GM20000 (cell line): Measurements from ENCODE around the gene BCAS1.

Experiments used
- DNase-seq: peaks from one replicate; pipeline ENCODE4 v3.0.0; 2012; ENCODE audit warnings: low spot score
- CTCF ChIP-seq: IDR thresholded peaks from 2 replicates; pipeline ENCODE4 v1.5.1; 2012; ENCODE audit warnings: mild to moderate bottlenecking, control low read depth; ENCODE audit errors: extremely low read depth, missing control alignments

BCAS1 gene

DNA sequence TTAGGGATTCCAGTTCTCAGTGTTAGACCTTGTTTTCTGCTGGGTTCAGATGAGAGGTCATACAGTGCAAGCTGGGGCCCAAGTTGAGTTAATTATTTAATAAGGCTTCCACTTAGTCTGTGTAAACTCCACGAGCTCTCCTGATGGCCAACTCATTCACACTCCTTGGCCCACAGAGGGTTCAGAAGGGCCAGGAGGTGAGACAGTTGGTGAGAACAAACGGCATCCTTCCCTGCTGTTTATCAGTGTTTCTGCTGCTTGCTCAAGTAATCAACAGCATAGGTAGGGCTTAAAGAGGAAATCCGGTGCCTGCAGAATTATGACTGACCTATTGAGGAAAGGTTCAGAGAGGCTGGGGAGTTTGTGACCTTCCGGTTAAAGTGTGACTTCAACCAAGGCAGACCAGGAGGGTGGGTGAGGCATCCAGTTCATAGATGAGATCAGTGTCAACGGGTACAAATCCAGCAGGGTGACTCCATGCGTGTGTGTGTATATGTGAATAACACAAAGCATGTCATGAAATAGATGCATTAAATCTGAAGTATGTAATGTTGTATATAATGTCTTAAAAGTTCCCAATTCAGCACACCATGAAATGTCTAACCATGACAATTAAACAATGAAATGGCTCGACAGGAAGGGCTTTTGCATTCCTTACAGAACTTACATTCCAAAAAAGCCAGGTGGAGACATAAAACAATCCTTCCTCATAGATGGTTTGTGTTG lies 37.4 kb upstream of the BCAS1 start:
- no peak for DNase-seq

GRCh38 chr20:54107181-54107580 lies 36.8 kb upstream of the BCAS1 start:
- TF ChIP-seq CTCF, result no peak

More for the DNA sequence above, 37.4 kb upstream of the BCAS1 start:
- TF ChIP-seq CTCF, result no peak

GRCh38 chr20:54106162-54106561 lies 35.8 kb upstream of the BCAS1 start:
- DNase-seq, result no peak
- no peak for TF ChIP-seq CTCF

More at GRCh38 chr20:54107181-54107580, 36.8 kb upstream of the BCAS1 start:
- no peak for DNase-seq

- no peak for DNase-seq
- TF ChIP-seq CTCF, result no peak
Observed at GRCh38 chr20:54105653-54106052, 35.3 kb upstream of the BCAS1 start.

DNA sequence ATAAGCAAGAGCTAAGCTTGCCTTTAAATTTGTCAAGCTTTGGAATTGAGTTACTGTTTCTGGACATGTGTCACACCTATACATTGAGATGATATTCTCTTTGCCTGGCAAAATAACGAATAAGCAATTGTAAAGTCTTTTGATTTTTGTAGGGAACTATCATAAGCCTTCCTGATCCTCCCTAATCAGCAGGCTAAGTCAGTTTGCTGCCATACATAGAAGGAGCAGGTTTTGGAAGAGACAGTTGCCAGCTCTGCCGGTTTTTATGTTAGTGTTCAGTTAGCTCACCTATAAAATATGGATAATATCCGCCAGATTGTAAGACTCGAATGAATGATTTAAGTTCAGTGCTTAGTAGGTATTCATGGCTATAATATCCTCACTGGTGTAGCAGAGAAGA lies 34.4 kb upstream of the BCAS1 start:
- TF ChIP-seq CTCF, result no peak
- DNase-seq, result no peak

DNA sequence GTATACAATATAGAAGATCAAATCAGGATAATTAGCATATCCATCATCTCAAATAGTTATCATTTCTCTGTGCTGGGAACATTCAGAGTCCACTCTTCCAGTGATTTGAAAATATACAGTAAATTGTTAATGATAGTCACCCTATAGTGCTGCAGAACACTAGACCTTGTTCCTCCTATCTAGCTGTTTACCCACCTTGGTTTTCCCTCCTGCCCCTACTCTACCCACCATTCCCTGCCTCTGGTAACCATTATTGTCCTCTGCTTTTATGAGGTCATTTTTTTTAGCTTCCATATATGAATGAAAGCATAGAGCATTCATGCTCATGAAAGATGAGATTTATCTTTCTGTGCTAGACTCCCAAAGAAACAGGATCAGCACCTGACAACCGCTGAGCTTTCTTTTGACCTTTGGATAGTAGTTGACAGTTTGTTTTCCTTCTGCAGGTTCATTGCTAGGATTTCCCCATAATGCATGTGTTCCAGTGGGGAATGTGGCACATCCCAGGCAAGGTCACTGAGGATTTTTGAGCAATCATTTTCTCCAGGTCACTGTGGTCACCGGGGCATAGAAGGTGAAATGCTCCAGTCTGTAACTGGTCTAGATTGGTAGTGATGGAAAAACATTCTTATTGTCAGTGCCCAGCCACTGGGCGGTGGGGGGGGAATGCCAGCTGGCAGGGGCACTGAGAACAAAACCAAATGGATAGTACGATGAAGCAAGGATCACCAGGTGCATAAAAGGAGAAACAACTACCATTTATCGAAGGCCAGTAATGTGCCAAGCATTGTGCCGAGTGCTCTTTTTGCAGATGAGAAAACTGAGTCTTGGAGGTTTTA lies 33.6 kb upstream of the BCAS1 start:
- DNase-seq, result no peak
- no peak for TF ChIP-seq CTCF

DNA sequence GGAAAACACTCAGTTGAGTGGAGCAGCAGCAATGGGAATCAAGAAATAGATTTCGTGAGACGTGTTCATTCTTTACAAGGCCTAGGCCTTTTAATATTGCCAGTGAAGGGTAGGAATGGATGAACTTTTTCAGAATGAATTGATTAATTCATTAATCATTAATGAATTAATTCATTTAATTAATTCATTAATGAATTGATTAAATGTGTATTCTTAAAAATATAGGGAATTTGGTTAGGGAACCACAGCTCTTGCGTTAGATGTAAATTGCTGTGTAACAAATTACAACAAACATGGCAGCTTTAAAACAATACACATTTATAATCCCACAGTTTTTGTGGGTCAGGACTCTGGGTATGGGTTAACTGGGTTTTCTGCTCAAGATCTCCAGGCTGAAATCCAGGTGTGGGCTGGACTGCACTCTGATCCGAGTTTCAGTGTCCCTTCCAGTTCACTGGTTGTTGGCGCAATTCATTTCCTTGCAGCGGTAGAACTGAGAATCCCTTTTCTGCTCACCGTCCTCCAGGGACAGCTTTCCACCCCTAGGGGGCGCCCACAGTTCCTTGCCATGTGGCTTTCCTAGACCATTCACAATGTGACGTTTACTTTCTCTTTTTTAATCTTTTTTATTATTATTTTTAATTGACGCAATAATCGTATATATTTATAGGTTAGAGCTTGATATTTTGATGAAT lies 32.8 kb upstream of the BCAS1 start:
- peak; percentile 92 for TF ChIP-seq CTCF
- peak; percentile 71 for DNase-seq
